ENCODE data around the gene MAP3K8.

The MAP3K8 gene

GRCh38 chr10:30425336-30426075, 8.5 kb upstream of the MAP3K8 start:
- no peaks in the 10 kb centered on the region for H3K4me1 ChIP-seq

GRCh38 chr10:30430544-30431298, 3.3 kb upstream of the MAP3K8 start:
- Histone ChIP-seq H3K27me3 (peaks cover 48% of the 10 kb centered on the region), H3K4me3 (ENCODE audit: low read depth, low read length) (no peak overlapping the region), H3K4me1 (no peaks in the 10 kb centered on the region; the same call in 1 of the 2 replicates), H3K9me3 (no peaks in the 10 kb centered on the region), H3K36me3 (no peaks in the 10 kb centered on the region)
- no peak for DNase-seq
- no peak for TF ChIP-seq CTCF (IDR thresholded peaks at IDR 0.05; ENCODE audit: low read depth, low read length)

More at GRCh38 chr10:30425336-30426075, 8.5 kb upstream of the MAP3K8 start:
- no peak for TF ChIP-seq CTCF (IDR thresholded peaks at IDR 0.05; ENCODE audit: low read depth, low read length)
- no peak for DNase-seq
- Histone ChIP-seq H3K36me3 (no peaks in the 10 kb centered on the region), H3K9me3 (no peaks in the 10 kb centered on the region), H3K4me3 (ENCODE audit: low read depth, low read length) (no peak overlapping the region), H3K27me3 (peaks cover 3% of the 10 kb centered on the region)

GRCh38 chr10:30431435-30431911, 2.5 kb upstream of the MAP3K8 start:
- Histone ChIP-seq H3K4me1 (no peaks in the 10 kb centered on the region; the same call in 1 of the 2 replicates), H3K9me3 (no peaks in the 10 kb centered on the region), H3K4me3 (ENCODE audit: low read depth, low read length) (no peak overlapping the region), H3K36me3 (no peaks in the 10 kb centered on the region), H3K27me3 (peaks cover 54% of the 10 kb centered on the region)
- DNase-seq = no peak
- no peak for TF ChIP-seq CTCF (IDR thresholded peaks at IDR 0.05; ENCODE audit: low read depth, low read length)

- Histone ChIP-seq H3K36me3 (no peaks in the 10 kb centered on the region), H3K9me3 (no peaks in the 10 kb centered on the region), H3K4me3 (ENCODE audit: low read depth, low read length) (peak overlapping the region; percentile 62), H3K27me3 (peaks cover 65% of the 10 kb centered on the region), H3K4me1 (no peaks in the 10 kb centered on the region; the same call in 1 of the 2 replicates)
- DNase-seq = no peak
- TF ChIP-seq CTCF (IDR thresholded peaks at IDR 0.05; ENCODE audit: low read depth, low read length) = no peak
Observed at GRCh38 chr10:30432622-30433305, 1.2 kb upstream of the MAP3K8 start.

- no peak for TF ChIP-seq CTCF (IDR thresholded peaks at IDR 0.05; ENCODE audit: low read depth, low read length)
- Histone ChIP-seq H3K36me3 (no peaks in the 10 kb centered on the region), H3K4me1 (no peaks in the 10 kb centered on the region; the same call in 1 of the 2 replicates), H3K27me3 (peaks cover 67% of the 10 kb centered on the region), H3K4me3 (ENCODE audit: low read depth, low read length) (peak overlapping the region; percentile 62), H3K9me3 (no peaks in the 10 kb centered on the region)
- DNase-seq = peak; percentile 26
Observed at GRCh38 chr10:30433306-30433729, 666 bp upstream of the MAP3K8 start.
